Ectodermal cell (in vitro differentiated cells): ENCODE data around the gene SENP3.

Source experiments
- H3K27ac ChIP-seq: 2 replicates; pipeline ENCODE4 v1.7.0; 2013; ENCODE audit warnings: mild to moderate bottlenecking, low read depth, low read length; ENCODE audit not compliant: insufficient read depth, poor library complexity, severe bottlenecking
- H3K27me3 ChIP-seq: 2 replicates; pipeline ENCODE4 v1.7.0; 2013; ENCODE audit warnings: mild to moderate bottlenecking, low read length; ENCODE audit not compliant: insufficient read depth, control insufficient read depth, poor library complexity, severe bottlenecking
- H3K36me3 ChIP-seq: one replicate; pipeline ENCODE4 v1.7.0; 2013; ENCODE audit warnings: low read length; ENCODE audit not compliant: control insufficient read depth, insufficient read depth
- H3K4me1 ChIP-seq: one replicate; pipeline ENCODE4 v1.7.0; 2013; ENCODE audit warnings: low read length; ENCODE audit not compliant: control insufficient read depth, insufficient read depth
- H3K4me3 ChIP-seq: 2 replicates; pipeline ENCODE4 v1.7.0; 2013; ENCODE audit warnings: low read depth, low read length, control low read depth; ENCODE audit not compliant: insufficient read depth
- H3K9me3 ChIP-seq: 2 replicates; pipeline ENCODE4 v1.7.0; 2013; ENCODE audit warnings: mild to moderate bottlenecking, low read length, moderate library complexity; ENCODE audit not compliant: control insufficient read depth
- WGBS, 2 experiments: methylation state at CpG; one replicate each; pipeline ENCODE4 v1.1.7; 2013; ENCODE audit warnings: missing lambda C conversion rate in 2 of 2; 5-methylcytosine and 5-hydroxymethylcytosine counted together

SENP3 gene

DNA sequence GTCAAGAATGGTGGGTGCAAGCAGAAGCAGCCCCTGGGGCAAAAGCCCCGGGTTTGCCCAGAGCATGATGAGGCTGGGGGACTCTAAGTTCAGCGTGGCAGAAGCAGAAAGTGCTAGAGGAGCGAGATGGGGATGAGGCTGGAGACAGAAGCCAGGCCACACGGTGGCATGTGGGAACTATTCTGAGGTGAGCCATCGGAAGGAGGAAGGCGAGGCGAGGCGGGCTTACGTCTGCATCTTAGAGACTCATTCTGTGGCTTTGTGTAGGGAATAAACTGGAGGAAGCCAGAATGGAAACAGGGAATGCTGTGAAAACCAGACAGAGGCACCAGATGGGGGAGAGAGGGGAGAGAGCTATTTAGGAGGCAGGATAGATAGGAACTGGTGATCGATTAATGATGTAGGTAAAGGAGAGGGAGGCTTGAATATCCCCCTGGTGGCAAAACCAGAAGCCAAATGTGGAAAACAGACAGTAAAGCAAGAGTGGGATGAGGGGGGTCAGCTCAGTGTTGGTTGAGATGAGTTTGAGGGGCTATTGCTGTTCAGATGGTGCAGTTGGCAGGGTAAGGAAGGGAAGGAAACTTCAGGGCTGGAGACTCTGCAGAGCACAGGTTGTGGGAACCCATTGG, 6.3 kb upstream of the SENP3 start:
- H3K4me3 ChIP-seq: no peak overlapping the region
- peaks cover 13% of the 10 kb centered on the region for H3K4me1 ChIP-seq
- H3K9me3 ChIP-seq: no peaks in the 10 kb centered on the region
- H3K27ac ChIP-seq: no peak overlapping the region
- no peaks in the 10 kb centered on the region for H3K27me3 ChIP-seq
- WGBS, 2 experiments: 70 to 71% methylated on average over 10 of the region's 10 CpGs
- no peaks in the 10 kb centered on the region for H3K36me3 ChIP-seq

DNA sequence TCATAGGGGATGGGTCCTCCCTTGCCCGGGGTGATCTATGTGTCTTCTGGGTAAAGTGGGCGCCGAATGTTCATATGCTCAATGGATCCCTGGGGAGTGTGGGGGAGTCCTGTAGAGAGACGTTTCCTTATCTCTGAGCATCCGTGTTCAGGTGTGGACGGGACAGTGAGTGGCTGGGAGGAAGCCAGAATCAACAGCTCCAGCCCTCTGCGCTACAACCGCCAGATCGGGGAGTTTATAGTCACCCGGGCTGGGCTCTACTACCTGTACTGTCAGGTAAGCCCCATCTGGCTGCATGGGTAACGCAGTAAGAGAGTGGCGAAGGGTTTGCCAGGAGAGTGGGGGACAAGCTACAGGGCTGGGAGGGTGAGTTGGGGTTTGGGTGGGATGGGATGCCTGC, 5.1 kb upstream of the SENP3 start:
- WGBS, 2 experiments: 96% methylated on average over 12 of the region's 12 CpGs
- no peaks in the 10 kb centered on the region for H3K36me3 ChIP-seq
- H3K4me1 ChIP-seq: peaks cover 17% of the 10 kb centered on the region
- H3K27me3 ChIP-seq: no peaks in the 10 kb centered on the region
- no peak overlapping the region for H3K4me3 ChIP-seq
- H3K27ac ChIP-seq: no peak overlapping the region
- no peaks in the 10 kb centered on the region for H3K9me3 ChIP-seq

DNA sequence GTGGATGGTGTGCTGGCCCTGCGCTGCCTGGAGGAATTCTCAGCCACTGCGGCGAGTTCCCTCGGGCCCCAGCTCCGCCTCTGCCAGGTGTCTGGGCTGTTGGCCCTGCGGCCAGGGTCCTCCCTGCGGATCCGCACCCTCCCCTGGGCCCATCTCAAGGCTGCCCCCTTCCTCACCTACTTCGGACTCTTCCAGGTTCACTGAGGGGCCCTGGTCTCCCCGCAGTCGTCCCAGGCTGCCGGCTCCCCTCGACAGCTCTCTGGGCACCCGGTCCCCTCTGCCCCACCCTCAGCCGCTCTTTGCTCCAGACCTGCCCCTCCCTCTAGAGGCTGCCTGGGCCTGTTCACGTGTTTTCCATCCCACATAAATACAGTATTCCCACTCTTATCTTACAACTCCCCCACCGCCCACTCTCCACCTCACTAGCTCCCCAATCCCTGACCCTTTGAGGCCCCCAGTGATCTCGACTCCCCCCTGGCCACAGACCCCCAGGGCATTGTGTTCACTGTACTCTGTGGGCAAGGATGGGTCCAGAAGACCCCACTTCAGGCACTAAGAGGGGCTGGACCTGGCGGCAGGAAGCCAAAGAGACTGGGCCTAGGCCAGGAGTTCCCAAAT, 4.5 kb upstream of the SENP3 start:
- Histone ChIP-seq H3K4me3 (no peak overlapping the region), H3K27me3 (no peaks in the 10 kb centered on the region), H3K9me3 (no peaks in the 10 kb centered on the region), H3K36me3 (no peaks in the 10 kb centered on the region), H3K4me1 (peaks cover 17% of the 10 kb centered on the region), H3K27ac (no peak overlapping the region)
- WGBS, 2 experiments: 79% methylated on average over 19 of the region's 19 CpGs

DNA sequence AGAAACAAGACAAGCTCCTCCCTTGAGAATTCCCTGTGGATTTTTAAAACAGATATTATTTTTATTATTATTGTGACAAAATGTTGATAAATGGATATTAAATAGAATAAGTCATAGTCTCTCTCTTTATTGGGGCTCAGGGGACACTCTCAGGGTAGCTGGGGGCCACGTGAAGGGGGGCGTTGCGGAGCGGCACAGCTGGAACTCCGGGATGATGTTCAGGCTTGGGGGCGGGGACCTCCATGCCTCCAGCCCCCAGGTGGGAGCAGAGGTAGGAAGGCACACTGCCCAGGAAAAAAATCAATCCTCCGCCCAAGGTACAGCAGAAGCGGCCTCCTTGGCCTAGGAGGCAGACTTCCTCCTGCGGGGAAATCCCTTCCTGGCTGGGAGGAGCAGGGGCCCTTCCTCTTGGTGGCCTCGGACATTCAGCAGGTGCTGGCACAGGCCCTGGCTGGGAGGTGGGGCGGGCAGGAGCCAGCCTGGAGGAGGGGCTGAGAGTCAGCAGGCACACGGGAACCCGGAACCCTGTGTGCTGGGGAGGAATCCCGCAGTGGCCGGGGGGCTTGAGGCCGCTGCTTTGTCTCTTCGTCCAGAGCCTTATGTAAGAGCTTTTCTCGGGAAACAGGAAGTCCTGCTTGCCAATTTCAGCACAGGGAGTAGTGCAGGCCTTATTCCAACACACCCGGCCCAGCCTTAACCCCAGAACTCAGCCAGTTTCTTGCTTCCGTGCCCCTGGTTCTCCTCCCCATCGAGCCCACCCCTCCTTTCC, 3.8 kb upstream of the SENP3 start:
- Histone ChIP-seq H3K27ac (no peak overlapping the region), H3K9me3 (no peaks in the 10 kb centered on the region), H3K27me3 (no peaks in the 10 kb centered on the region), H3K4me3 (no peak overlapping the region), H3K4me1 (peaks cover 23% of the 10 kb centered on the region), H3K36me3 (no peaks in the 10 kb centered on the region)
- WGBS, 2 experiments: 28 to 30% methylated on average over 21 of the region's 21 CpGs

DNA sequence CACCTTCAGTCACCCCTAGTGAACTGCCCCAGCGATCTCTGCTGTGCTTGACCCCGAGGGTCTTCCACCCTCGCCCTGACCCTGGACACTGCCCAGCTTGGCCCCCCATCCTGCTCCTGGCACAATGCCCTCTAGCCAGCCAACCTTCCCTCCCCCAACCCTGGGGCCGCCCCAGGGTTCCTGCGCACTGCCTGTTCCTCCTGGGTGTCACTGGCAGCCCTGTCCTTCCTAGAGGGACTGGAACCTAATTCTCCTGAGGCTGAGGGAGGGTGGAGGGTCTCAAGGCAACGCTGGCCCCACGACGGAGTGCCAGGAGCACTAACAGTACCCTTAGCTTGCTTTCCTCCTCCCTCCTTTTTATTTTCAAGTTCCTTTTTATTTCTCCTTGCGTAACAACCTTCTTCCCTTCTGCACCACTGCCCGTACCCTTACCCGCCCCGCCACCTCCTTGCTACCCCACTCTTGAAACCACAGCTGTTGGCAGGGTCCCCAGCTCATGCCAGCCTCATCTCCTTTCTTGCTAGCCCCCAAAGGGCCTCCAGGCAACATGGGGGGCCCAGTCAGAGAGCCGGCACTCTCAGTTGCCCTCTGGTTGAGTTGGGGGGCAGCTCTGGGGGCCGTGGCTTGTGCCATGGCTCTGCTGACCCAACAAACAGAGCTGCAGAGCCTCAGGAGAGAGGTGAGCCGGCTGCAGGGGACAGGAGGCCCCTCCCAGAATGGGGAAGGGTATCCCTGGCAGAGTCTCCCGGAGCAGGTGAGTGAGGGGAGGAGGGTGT, 3.0 kb upstream of the SENP3 start, which contains the start of gene TNFSF13:
Gene TNFSF13, plus strand, starts transcription at position 207 of the 776 bp plus-strand sequence. Its CDS starts 290 bp downstream, at position 497.
- H3K27me3 ChIP-seq: no peaks in the 10 kb centered on the region
- H3K4me1 ChIP-seq: peaks cover 30% of the 10 kb centered on the region
- WGBS, 2 experiments: 88 to 89% methylated on average over 16 of the region's 16 CpGs
- H3K27ac ChIP-seq: no peak within 1 kb of the TSS
- peaks cover 5% of the 10 kb centered on the region for H3K36me3 ChIP-seq
- H3K9me3 ChIP-seq: no peaks in the 10 kb centered on the region
- no peak within 1 kb of the TSS for H3K4me3 ChIP-seq

DNA sequence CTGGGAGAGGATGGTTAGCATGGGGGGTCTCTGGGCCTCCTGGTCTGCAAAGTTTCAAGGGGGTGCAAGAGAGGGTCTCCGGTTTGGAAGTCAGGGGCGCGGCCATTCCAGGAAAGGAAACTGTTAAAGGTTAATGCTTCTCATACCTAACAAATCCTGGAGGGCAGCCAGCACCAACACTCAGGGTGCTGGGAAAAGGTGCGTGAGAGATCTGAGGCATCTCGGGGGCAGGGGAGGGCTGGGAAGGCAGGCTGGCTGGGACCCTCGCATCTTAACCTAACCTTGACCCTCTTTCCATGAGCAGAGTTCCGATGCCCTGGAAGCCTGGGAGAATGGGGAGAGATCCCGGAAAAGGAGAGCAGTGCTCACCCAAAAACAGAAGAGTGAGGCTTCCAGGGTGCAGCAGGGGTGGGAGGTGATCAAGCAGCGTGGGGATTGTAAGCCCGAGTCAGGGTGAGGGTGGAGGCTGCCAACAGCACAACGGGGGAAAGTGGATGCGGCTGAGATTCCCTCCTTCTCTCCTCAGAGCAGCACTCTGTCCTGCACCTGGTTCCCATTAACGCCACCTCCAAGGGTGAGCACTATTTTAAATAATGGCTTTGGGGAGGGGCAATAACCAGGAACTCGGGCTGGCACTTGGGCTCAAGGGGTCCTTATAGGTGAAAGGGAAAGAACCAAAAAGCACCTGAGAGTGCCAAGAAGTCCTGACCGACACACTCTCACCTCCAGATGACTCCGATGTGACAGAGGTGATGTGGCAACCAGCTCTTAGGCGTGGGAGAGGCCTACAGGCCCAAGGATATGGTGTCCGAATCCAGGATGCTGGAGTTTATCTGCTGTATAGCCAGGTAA, 2.2 kb upstream of the SENP3 start:
- Histone ChIP-seq H3K27ac (no peak overlapping the region), H3K4me1 (peaks cover 30% of the 10 kb centered on the region), H3K4me3 (no peak overlapping the region), H3K27me3 (no peaks in the 10 kb centered on the region), H3K36me3 (peaks cover 12% of the 10 kb centered on the region), H3K9me3 (no peaks in the 10 kb centered on the region)
- WGBS, 2 experiments: 91 to 92% methylated on average over 18 of the region's 18 CpGs

DNA sequence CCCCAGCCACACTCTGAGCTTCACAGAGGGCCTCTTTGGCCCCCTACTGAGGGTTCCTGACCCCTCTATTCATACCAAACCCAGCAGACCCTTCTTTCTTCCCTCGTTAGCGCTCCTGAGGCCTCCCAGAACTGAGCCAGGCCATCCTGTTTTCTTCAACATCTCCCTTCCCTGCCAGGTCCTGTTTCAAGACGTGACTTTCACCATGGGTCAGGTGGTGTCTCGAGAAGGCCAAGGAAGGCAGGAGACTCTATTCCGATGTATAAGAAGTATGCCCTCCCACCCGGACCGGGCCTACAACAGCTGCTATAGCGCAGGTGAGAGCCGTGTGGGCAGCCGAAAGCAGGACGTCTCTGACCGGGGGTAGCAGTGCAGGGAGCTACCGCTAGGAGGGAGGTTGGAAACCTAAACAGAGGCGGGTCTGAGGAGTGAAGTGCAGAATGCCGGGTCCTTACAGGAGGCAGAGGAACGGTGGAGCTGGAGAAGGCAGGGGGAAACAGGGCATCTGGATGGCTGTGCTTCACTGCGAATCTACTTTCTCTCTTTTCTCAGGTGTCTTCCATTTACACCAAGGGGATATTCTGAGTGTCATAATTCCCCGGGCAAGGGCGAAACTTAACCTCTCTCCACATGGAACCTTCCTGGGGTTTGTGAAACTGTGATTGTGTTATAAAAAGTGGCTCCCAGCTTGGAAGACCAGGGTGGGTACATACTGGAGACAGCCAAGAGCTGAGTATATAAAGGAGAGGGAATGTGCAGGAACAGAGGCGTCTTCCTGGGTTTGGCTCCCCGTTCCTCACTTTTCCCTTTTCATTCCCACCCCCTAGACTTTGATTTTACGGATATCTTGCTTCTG, 1.3 kb upstream of the SENP3 start:
- 29% methylated on average over 20 to 22 of the region's 22 CpGs for WGBS, 2 experiments
- peak overlapping the region; percentile 90 for H3K27ac ChIP-seq

GRCh38 chr17:7561028-7561575, 617 bp upstream of the SENP3 start:
- Histone ChIP-seq H3K27ac (peak overlapping the region; percentile 90), H3K4me3 (peak overlapping the region; percentile 87), H3K36me3 (peaks cover 24% of the 10 kb centered on the region), H3K9me3 (no peaks in the 10 kb centered on the region), H3K4me1 (peaks cover 30% of the 10 kb centered on the region), H3K27me3 (no peaks in the 10 kb centered on the region)
- WGBS, 2 experiments: 0 to 1% methylated on average over 32 of the region's 32 CpGs

More for the DNA sequence above, 1.3 kb upstream of the SENP3 start:
- Histone ChIP-seq H3K4me3 (peak overlapping the region; percentile 87), H3K36me3 (peaks cover 19% of the 10 kb centered on the region), H3K27me3 (no peaks in the 10 kb centered on the region), H3K4me1 (peaks cover 30% of the 10 kb centered on the region), H3K9me3 (no peaks in the 10 kb centered on the region)
